Middle frontal gyrus (tissue), 1 donor: ENCODE results near the gene RNF175.

Experiments used
- DNase-seq: peaks from one replicate; pipeline ENCODE4 v3.0.0-alpha.2; 2015; ENCODE audit warnings: low spot score; ENCODE audit errors: extremely low spot score

The RNF175 gene

DNA sequence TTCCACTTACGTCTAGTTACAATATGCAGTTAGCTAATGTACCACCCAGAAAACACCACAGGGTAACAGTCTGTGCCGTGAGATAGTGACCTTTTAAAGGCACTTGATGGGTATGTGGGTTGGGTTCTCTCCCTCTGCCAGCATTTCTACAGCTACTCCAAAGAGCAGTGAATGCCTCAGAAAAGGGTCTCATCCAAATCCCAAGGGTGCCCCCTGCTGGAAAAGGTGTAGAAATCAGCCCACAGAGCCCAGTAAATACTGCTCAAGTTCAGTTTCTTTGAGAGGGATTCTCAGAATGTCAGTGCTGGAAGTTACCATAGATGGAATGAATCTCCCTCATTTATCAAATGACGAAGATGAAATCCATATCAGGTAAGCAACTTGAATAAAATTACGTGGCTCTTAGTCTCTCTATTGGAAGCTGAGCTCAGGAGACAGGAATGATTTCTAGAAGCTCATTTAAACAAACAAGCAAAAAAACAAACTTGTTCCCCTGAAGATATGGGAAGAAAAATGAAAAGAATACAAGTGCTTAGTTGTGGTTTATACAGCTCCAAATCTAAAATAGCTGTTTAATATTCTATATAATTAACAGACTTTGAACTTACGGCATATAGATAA lies 9.5 kb downstream of the RNF175 start:
- peak; percentile 43 for DNase-seq

DNA sequence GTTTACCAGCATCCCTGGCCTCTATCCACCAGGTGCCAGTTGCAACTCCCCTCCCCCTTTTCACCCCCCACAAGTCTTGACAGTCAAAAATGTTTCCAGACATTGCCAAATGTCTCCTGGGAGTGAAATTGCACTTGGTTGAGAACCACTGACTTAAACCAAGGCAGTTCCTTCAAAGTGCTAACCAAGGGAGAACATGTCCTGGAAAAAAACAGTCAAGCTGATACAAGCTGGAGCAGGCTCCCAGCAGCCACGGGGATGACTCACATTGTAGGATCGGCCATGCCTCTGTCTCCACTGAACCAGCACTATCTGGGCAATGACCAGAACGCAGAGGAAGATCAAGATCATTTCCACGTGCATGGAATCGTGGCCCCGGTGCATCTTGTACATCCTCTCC lies 11.4 kb downstream of the RNF175 start:
- no peak for DNase-seq

DNA sequence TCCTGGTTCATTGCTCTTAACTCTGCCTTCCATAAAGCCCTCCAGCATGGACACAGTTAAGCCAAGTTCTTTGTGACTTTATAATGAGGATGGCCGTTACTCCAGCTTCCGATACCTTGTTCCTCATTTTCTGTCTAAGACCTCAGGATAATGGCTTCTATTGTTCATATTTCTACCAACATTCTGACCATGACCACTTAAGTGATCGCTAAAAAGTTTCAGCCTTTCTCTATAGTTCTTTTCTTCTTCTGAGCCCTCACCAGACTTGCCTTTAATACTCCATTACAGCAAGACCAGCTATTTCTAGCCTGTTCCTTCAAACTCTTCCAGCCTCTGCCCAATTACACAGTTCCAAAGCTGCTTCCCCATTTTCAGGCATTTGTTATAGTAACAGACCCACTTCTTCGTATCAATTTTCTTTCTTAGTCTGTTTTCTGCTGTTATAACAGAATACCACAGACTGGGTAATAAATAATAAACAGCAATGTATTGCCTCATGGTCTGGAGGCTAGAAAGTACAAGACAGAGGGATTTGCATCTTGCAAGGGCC lies 12.3 kb downstream of the RNF175 start:
- no peak for DNase-seq

DNA sequence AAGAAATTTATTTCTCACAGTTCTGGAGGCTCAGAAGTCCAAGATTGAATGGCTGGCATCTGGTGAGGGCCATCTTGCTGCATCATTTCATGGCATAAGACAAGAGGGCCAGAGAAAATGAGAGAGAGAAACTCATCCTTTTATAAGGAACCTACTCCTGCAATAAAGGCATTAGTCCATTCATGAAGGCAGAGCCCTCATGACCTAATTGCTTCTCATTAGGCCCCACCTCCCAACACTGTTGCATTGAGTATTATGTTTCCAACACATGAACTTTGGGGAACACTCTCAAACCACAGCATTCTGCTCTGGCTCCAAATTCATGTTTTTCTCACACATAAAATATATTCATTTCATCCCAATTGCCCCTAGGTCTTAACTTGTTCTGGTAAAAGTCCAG lies 14.2 kb downstream of the RNF175 start:
- DNase-seq = no peak

DNA sequence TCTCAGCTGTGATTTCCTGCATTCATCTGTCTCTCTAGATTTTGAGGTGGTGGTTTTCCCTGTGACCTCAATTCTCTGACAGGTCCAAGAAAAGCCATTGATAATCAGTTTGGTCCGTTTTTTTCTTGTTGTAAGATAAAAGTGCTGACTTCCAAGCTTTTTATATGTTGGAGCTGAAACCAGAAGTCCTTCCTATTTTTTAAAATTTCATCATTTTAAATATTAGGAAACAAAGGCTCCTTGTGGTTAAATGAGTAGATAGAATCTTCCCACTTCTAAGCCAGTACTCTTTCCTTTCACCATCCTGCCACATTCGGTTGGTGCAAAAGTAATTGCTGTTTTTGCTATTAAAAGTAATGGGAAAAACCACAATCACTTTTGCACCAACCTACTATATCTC lies 18.3 kb downstream of the RNF175 start:
- DNase-seq = no peak

DNA sequence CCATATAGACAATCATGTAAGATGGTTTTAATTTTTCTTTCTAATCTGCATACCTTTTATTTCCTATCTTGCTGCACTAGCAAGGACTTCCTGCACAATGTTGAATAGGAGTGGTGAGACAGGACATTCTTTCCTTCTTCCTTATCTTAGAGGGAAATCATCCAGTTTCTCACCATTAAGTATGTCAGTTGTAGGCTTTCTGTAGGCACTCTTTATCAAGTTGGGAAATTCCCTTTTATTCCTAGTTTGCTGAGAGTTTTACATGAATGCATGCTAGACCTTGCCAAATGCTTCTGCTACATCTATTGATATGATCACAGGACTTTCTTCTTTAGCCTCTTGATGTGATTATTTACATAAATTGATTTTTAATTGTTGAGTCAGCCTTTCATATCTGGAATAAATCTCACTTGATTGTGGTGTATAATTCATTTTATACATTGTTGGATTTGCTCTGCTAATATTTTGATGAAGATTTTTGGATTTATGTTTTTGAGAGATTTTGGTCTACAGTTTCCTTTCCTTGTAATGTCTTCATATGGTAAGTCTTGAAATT lies 23.8 kb downstream of the RNF175 start:
- no peak for DNase-seq

DNA sequence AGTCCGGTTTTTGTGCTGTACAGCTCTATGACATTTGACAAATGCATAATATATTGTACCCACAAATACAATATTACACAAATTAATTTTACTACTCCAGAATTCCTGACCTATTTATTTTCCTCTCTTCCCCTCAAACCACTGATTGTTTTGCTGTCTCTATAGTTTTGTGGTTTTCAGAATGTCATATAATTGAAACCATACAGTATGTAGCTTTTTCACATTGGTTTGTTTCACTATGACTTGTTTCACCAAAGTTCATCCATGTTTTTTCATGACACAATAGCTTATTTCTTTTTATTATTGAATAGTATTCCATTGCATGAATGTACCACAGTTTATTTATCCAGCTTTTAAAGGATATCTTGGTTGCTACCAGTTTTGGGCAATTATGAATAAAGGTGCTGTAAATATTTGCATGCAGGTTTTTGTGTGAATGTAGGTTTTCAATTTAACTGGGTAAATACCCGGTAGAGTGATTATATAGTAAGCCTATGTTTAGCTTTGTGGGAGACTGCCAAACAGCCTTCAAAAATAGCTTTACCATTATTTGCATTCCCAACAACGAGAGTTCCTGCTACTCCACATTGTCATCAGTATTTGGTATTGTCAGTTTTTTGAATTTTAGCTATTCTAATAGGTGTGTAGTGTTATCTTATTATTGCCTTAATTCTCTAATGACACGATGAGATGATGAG lies 25.9 kb downstream of the RNF175 start:
- DNase-seq = no peak

DNA sequence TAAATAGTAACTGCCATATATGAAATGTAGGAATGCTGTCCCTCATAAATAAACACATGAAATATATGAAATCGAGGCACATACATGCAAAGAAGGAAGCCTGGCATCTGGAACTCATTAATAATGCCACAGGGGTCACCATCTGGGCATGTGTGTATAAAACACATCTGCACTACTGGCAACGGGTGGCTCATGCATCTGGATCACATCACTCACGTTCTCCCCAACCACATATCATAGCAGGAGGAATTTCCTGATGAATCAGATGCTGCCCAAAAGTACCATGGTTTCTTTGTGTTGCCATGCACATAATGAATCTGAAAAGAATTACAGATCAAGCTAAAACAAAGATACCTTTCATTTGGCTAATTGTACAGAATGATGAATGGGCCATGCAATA lies 28.6 kb downstream of the RNF175 start:
- DNase-seq = no peak

DNA sequence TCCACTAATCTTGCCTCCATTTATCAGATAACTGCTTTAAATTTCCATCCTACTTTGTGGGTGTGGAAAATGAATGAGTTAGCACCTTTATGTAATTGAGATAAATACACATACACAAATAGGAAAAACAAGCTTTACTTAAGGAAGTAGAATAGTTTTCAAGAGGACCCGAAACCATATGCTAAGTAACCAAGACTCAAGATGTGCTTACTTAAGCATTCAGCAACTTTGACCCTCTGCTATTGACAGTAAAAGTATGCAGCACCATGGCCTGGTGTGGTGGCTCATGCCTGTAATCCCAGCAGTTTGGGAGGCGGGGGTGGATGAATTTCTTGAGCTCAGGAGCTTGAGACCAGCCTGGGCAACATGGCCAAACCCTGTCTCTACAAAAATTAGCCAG lies 29.9 kb downstream of the RNF175 start:
- DNase-seq = no peak

DNA sequence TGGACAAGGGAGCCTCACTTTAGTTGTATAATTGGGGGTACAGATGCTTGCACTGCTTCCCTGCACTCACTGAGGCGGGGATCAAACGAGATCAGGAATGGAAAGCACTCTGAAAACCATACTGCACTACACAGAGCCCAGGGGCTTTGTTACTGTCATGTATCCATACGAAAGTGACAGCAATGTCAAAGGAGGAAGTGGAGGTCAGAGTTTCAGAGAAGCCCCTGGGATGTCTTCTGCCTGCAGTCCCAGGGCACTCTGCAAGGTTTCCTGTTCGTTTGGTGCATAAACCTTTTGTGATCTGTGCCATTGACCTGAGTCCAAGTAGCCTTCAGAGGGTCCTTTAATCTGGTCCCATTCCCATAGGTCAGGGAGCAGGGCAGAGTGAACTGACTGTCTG lies 31.2 kb downstream of the RNF175 start:
- DNase-seq = no peak

DNA sequence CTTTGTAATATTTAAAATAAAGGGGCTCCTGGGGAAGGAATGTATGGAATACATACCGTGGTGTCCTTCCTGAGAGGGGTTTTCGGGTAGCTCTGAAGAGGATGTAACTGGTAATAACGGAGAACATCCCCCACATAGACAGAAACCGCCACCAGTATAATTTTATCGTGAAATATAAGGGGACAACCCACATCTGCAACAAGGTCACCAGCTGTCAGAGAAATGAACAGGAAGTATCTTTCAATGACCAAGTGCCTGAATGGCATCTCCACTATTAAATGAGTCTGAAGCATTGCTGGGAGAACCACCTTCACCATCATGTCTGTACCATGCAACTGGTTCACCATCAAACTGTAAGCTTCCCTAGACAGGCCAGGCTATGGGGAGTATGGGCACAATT lies 31.7 kb downstream of the RNF175 start:
- no peak for DNase-seq

DNA sequence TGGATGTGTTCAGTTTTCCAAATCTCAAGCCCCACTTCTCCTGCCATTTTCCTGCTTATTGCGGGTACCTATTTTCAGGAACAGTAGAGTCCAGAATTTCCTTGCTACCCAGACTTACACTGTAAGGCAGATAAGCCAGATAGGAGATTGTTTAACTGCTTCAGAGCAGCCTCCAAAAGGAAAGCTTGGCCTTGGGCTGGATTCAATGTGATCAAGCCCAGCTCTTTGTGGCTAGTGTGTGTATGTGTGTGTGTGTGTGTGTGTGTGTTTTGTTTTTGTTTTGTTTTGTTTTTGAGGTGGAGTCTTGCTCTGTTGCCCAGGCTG lies 34.0 kb downstream of the RNF175 start:
- no peak for DNase-seq

DNA sequence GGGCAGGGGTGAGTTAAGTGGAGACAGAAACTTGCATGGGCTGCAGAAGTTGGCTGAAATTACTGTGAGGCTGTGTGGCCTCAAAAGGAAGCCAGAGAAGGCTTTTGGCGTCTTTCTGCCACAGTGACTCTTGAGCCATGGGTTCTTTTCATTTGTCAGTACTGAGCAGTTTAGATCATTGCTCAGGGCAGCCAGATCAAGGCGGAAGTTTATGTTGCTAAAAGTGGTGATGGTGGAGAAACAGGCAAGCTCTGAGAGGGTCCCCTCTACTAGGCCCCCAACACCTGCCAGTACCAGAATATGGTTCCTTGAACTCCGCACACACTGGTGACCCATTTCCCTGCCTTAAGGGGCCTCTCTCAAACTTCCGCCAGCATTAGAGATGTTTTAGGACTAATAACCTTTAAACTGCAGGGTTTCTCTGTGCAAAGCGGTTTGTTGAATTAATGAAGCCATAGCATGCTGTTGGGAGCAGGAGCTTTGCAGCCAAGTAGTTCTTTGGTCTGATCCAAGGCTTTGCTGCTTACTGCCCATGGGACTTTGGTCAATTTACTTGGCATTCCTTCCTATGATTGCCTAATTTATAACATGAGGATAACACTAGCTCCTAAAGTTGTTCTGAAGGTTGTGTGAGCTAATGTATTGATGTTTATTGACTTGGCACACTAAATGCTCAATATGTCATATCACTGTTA lies 34.5 kb downstream of the RNF175 start:
- no peak for DNase-seq

DNA sequence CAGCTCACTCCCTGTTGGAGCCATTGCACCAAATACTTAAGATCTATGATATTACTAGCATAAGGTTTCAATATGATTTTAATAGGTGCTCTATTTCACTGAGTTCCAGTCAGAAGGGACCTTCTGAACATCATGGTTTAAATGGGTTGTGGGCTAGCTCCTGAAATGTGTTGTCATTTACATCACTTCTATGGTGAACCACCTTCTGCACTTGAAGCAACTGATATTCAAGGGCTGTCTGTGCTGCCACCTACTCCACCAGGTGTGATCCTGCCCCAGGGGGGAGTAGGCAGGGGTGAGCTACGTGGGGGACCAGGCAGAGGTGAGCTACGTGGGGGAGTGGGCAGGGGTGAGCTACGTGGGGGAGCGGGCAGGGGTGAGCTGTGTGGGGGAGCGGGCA lies 35.2 kb downstream of the RNF175 start:
- no peak for DNase-seq

DNA sequence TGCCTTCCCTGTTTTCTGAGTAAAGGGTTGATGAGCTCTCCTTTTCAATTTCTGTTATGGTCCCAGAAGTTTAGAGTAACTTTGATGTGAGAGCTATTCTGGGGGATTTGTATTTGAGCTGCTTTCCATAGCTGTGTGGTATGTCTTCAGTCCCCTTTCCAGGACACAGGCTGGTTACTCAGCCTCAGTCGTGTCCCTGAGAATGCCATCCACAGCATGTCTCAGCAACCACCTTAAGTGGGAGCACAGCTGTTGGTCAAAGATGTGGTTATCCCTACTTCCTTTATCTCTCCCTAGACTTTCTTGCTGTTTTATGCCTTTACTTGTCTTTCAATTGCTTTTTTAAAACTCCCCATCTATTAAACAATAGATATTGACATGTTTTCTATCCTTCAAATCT lies 37.8 kb downstream of the RNF175 start:
- no peak for DNase-seq

DNA sequence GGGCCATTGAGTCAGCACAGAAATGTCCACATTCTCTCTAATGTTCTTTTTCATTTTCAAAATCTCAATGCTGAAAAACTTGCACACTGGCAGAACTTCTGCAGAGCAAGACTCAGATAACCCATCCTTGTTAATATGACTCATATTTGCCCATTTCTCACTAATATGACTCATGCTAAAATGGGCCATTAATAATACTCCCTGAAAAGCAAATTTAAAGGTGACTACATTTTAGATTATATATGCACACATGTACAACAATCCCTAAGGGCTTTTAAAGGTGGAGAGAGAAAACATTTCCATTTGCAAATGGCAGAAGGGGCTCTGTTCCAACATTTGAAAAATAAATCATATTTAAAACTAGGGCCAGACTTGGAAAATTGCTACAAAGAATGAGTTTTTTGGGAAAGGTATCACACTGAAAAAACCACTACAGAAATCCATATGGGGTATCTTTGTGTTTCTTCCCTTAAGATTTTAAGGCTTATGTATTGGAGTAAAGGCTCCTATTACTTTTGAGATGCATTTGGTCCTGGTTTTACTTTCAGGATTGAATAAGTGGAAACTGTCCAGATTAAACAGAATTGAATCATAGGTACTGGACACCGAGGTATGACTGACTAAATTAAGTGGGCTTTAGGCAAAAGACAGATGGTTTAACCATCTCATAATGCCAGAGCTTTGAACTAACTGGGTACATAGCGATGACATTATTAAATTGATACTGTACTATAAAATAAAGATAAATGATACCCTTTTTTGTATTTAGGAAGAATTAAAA lies 45.8 kb downstream of the RNF175 start:
- DNase-seq = no peak

DNA sequence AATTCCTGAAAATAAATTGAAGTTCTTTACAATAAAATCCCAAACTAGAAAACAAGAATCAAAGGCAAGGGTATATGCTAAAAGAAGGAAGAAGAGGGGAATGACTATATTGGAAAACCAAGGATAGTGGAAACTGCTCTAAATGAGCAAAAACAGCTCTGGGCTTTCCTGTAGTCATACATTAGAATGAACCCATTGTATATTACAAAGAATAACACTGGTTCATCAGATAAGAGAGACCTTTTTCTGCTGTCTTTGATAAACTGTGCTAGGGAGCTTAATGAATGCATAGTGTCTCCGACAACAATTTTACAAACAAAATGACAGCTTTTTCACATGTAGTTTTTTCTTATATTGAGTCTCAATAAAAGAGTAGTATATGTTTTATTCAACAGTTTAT lies 49.1 kb downstream of the RNF175 start:
- DNase-seq = no peak

DNA sequence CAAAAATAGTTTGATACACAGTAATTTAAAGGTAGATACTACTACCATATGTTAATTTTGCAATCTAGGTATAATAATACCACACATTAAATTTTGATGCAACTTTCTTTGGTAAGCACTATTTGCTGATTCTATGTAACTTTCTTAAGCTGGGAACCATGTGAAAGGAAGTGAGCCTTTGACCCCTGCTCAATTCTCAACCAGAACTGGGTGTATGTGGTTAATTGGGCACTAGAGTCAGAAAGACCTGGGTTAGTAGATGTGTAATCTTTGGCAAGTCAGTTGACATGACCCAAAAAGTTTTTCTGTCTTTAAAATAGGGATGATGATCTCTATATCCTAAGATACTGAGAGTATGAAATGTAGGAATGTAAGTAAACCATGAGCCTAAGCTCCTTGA lies 53.3 kb downstream of the RNF175 start:
- DNase-seq = no peak

DNA sequence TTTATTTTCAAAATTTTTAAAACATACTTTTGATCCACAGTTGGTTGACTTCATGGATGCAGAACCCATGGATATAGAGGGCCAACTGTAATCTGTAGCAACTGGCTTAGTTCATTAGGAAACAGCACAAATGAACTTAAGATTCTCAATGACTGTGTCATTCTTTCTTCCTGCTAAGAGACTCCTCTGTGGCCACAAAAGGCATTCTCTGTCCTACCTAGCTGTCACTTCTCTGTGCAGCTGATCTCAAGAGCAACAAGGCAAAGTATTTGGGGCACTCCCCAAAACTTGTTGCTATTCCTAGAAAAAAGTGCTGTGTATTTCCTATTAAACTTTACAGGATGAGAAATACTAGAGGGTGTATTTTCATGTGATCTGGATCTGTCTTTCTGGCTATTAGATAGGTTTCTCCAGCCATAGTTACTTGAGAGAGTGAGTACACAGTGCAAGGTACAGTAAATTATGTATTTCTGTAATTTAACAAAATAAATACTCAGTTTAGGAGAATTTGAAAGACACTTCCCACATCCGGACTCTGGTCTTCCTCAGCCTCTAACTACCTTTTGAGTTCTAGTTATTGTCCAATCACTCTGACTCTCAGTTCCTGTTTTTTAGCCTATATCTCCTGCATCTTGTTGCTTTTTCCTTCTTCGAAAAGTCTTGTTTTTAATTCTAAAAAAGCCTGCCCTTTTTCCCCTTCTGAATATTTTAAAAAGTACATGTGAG lies 53.9 kb downstream of the RNF175 start:
- no peak for DNase-seq

DNA sequence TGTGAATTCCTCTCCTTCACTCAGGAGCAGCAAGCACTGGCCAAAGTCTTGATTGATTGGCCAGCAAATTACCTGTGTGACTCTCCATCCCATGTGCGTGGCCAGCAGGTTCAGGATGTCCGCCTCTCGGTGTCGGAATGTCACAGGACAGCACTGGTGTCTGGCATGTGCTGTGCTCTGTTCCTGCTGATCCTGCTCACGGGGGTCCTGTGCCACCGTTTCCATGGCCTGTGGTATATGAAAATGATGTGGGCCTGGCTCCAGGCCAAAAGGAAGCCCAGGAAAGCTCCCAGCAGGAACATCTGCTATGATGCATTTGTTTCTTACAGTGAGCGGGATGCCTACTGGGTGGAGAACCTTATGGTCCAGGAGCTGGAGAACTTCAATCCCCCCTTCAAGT lies 55.3 kb downstream of the RNF175 start:
- no peak for DNase-seq

DNA sequence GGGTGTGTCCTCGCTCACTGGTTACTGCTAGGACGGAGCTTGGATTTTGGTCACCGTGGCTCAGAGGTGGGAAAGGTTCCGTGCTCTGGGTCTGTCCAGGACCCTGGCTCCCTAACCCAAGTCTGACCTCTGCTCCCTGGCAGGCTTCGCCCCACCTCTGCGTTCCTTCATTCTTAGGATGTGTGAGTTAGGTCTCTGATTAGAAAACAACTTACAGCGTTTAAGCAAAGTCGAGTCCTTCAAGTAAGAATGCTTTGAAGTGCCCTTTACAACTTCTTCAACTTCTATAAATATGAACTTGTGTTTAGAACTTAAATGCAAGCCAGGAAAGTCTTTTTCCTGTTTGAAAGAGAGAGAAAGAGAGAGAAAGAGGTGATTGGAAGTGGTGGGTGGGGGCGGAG lies 74.9 kb downstream of the RNF175 start:
- DNase-seq = no peak
